GM10266 (cell line): ENCODE results near the gene E4F1.
A peak's percentile ranks its signal among the peaks of the same experiment; 100 is the strongest.

Experiments
- DNase-seq: peaks from one replicate; pipeline ENCODE4 v3.0.0; 2012; ENCODE audit errors: extremely low spot score
- TF ChIP-seq, protein P1 (sequence below): IDR thresholded peaks from 2 replicates; pipeline ENCODE4 v1.5.1; 2012; ENCODE audit warnings: mild to moderate bottlenecking, low read depth; ENCODE audit not compliant: control insufficient read depth, insufficient read depth; ENCODE audit errors: missing control alignments

E4F1 gene, protein sequence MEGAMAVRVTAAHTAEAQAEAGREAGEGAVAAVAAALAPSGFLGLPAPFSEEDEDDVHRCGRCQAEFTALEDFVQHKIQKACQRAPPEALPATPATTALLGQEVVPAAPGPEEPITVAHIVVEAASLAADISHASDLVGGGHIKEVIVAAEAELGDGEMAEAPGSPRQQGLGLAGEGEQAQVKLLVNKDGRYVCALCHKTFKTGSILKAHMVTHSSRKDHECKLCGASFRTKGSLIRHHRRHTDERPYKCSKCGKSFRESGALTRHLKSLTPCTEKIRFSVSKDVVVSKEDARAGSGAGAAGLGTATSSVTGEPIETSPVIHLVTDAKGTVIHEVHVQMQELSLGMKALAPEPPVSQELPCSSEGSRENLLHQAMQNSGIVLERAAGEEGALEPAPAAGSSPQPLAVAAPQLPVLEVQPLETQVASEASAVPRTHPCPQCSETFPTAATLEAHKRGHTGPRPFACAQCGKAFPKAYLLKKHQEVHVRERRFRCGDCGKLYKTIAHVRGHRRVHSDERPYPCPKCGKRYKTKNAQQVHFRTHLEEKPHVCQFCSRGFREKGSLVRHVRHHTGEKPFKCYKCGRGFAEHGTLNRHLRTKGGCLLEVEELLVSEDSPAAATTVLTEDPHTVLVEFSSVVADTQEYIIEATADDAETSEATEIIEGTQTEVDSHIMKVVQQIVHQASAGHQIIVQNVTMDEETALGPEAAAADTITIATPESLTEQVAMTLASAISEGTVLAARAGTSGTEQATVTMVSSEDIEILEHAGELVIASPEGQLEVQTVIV

DNA sequence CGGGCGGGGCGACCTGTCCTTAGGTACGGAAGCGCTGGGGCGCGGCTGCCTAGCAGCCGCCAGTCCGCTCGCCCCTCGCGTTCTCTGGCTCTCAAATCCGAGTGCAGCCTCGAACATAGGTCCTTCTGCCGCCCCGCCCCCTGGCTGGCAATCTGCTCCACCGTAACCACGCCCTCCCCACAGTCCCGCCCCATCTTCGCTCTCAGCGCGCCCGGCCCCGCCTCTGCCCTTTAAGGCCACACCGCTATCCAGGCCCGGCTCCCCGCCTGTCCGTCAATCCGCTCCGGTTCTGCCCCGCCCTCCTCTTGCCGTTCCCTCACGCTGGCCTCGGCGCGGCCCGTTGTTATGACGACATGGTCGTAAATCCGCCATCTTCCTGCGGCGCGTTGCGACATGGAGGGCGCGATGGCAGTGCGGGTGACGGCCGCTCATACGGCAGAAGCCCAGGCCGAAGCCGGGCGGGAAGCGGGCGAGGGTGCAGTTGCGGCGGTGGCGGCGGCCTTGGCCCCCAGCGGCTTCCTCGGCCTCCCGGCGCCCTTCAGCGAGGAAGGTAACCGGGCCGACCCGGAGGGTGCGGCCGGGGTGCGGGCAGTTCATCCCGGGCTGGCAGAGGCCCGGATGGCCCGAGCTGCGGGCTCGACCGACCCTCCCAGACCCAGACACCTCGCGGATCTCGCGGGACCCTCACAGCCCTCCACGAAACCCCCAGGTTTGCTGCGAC lies at the start of gene E4F1:
Gene E4F1 (plus strand): TSS at position 371 of the 721 bp plus-strand sequence. CDS start 23 bp downstream, at position 394.
- TF ChIP-seq, protein P1, sequence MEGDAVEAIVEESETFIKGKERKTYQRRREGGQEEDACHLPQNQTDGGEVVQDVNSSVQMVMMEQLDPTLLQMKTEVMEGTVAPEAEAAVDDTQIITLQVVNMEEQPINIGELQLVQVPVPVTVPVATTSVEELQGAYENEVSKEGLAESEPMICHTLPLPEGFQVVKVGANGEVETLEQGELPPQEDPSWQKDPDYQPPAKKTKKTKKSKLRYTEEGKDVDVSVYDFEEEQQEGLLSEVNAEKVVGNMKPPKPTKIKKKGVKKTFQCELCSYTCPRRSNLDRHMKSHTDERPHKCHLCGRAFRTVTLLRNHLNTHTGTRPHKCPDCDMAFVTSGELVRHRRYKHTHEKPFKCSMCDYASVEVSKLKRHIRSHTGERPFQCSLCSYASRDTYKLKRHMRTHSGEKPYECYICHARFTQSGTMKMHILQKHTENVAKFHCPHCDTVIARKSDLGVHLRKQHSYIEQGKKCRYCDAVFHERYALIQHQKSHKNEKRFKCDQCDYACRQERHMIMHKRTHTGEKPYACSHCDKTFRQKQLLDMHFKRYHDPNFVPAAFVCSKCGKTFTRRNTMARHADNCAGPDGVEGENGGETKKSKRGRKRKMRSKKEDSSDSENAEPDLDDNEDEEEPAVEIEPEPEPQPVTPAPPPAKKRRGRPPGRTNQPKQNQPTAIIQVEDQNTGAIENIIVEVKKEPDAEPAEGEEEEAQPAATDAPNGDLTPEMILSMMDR = no peak
- peak; percentile 100 for DNase-seq

DNA sequence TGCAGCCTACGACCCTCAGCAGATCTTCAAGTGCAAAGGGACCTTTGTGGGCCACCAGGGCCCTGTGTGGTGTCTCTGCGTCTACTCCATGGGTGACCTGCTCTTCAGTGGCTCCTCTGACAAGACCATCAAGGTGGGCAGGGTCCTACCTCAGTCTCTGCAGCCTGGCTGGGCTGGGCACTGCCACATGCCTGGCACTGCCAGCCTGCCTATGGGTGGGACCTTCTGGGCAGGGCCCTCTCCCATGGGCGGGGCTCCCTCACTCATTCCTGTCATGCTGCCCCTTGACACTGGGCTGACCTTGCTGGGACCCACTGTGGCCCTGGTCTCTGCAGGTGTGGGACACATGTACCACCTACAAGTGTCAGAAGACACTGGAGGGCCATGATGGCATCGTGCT lies 49.5 kb upstream of the E4F1 start:
- no peak for DNase-seq
- TF ChIP-seq, protein P1 = no peak

DNA sequence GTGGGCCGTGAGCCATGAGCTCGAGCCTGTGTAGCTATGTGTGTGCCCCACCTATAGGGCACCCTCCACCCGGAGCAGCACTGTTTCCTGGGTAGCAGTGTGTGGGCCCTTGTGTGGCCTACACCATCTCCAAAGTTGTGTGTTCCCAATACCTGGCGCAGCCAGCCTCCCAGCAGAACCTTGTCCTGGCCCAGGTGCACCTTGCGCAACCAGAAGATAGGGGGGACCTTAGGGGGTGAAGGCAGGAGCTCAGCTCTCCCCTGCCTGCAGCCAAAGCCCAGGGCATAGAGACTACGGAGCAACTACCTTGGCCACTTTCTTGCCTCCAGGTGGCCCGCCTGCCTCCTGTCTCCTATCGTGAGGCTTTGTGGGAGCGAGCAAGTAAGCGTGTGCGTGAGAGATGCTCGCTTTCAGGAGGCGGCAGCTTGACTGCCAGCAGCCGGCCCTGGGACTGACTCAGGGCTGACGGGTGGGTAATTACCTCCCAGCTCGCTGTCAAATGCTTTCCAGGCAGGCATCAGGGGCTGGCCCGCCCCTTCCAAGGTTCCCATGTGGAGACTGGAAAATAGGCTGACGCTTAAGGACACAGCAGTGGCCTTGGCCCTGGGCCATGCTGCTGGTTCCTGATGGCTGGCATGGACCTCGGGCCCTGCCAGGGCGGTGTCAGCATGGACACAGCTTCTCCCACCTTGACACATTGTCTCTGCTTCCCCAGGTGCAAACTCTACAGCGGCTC lies 48.8 kb upstream of the E4F1 start:
- TF ChIP-seq, protein P1 = no peak
- DNase-seq = no peak

DNA sequence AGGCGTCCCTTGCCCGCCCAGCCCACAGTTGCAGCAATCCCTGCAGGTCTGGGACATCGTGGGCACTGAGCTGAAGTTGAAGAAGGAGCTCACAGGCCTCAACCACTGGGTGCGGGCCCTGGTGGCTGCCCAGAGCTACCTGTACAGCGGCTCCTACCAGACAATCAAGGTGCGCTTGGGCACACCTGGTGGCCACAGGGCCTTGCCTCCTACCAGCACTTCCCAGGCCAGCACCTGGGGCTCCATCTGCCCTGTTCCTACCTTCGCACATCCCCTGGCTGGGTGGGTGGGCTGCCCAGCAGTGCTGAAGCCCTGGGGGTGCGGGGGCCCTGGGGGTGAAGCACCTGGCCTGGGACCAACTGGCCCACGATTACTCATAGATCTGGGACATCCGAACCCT lies 47.9 kb upstream of the E4F1 start:
- DNase-seq = no peak
- TF ChIP-seq, protein P1 = no peak

DNA sequence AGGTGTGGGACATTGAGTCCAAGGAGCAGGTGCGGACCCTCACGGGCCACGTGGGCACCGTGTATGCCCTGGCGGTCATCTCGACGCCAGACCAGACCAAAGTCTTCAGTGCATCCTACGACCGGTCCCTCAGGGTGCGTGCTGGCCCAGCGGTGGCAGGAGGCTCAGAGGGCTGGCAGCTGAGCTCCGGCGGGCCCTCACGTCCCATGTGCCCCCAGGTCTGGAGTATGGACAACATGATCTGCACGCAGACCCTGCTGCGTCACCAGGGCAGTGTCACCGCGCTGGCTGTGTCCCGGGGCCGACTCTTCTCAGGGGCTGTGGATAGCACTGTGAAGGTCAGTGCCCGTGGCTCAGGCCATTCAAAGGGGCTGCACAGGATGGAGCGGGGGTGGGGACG lies 47.3 kb upstream of the E4F1 start:
- DNase-seq = no peak
- TF ChIP-seq, protein P1 = no peak

DNA sequence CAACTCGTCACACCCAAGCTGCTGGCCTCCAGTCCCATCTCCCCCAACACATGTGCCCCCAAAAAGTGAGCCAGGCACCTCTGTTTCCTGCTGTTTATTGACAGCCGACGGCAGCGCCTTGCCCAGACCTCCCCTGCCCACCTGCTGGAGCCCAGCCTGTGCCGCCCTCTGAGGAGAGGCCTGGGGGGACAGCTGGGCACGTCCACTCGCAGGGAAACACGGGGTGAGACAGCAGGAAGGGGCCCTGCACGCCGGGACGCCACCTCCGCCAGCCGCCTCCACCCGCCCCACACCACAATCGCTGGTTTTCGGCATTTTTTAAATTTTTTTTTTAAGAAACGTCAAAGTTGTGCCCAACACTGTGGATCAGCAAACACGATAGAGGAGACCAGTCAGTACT lies 46.3 kb upstream of the E4F1 start:
- DNase-seq = no peak
- TF ChIP-seq, protein P1 = no peak
